ENCODE data around the gene DHRS3. TPM values are rescaled to one million over a fixed set of nuclear protein-coding genes. Genes with fewer than 3 reads are reported as not detected.

The DHRS3 gene
- total and polyA plus RNA-seq, 2 donors = 62.1 to 83.2 TPM

DNA sequence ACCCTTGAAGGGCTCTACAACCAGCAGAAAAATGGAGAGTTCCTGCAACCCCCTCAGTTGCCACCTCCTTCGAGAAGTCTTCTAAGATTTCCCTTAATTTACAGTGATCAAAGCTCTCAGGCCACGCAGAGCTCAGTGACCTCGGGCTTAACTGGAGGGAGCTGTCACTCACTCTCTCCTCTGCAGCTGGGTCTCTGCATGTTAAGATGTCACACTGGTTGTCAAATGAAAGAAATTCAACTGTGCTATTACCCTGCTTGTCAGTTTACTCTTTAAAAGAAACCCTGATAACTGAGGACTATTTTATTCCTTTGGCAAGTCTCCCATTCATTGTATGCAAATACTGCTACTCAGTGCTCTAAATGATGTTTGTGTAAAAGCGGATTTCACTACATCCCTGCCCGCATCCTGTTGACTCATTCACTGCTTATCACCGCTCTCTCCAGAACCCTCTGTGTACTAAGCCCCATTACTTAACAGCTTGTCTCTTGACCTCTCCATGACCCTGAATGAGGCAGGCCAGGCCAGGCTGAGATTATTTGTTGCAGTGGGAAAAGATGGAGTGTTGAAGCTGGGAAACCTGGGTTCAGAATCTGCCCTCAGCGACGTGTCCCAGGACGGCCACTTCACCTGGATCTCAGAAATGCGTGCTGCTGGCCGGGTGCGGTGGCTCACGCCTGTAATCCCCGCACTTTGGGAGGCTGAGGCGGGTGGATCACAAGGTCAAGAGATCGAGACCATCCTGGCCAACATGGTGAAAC lies 13.7 kb downstream of the DHRS3 start:
- 50% methylated on average over 16 of the region's 16 CpGs for WGBS
- H3K4me3 ChIP-seq (ENCODE audit: low read depth, low read length) = no peak overlapping the region
- H3K36me3 ChIP-seq (ENCODE audit: insufficient read depth) = no peaks in the 10 kb centered on the region
- H3K4me1 ChIP-seq (ENCODE audit: insufficient read depth) = no peaks in the 10 kb centered on the region
- DNase-seq (ENCODE audit: extremely low spot score) = no peak
- no peak overlapping the region for H3K27ac ChIP-seq (ENCODE audit: low read depth)

DNA sequence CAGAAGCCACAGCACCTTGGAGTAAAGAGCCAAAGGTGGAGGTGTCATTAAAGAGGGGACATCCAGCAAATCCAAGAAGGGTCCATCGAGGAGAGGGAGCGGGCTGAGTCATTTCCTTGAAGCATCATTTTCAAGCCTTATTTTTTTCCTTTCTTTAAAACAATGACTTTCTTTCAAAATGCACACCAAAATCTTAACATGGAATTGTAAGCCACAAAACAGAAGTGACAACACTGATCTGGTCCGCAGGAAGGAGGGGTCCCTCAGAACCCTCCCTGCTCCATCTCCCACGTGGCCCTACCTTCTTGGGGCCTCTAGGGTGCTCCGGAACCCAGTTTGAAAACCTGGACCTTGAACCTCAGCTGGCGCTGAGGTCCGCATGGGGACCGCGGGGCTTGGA lies 14.8 kb downstream of the DHRS3 start:
- Histone ChIP-seq H3K4me3 (ENCODE audit: low read depth, low read length) (no peak overlapping the region), H3K27ac (ENCODE audit: low read depth) (no peak overlapping the region), H3K36me3 (ENCODE audit: insufficient read depth) (no peaks in the 10 kb centered on the region), H3K4me1 (ENCODE audit: insufficient read depth) (no peaks in the 10 kb centered on the region)
- 75% methylated on average over 9 of the region's 9 CpGs for WGBS
- no peak for DNase-seq (ENCODE audit: extremely low spot score)

DNA sequence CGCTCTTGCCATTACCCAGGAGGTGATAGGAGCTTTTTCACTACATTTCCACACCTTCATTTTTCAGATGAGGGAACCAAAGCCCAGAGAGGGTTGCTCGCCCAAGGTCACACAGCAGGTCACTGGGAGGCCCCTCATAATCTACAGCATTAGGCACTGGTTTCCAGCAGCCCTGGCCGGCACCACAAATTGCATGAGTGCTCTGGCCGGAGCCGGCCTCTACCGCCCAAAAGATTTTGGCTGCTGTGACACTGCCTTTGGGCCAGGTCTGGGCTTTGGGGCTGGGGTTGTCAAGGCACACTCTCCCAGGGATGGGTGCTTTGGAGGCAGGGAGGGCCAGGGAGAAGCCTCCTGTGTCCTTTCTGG lies 15.4 kb downstream of the DHRS3 start:
- Histone ChIP-seq H3K4me1 (ENCODE audit: insufficient read depth) (no peaks in the 10 kb centered on the region), H3K27ac (ENCODE audit: low read depth) (peak overlapping the region; percentile 14), H3K4me3 (ENCODE audit: low read depth, low read length) (no peak overlapping the region), H3K36me3 (ENCODE audit: insufficient read depth) (no peaks in the 10 kb centered on the region)
- DNase-seq (ENCODE audit: extremely low spot score) = no peak
- WGBS = 83% methylated on average over 6 of the region's 6 CpGs

DNA sequence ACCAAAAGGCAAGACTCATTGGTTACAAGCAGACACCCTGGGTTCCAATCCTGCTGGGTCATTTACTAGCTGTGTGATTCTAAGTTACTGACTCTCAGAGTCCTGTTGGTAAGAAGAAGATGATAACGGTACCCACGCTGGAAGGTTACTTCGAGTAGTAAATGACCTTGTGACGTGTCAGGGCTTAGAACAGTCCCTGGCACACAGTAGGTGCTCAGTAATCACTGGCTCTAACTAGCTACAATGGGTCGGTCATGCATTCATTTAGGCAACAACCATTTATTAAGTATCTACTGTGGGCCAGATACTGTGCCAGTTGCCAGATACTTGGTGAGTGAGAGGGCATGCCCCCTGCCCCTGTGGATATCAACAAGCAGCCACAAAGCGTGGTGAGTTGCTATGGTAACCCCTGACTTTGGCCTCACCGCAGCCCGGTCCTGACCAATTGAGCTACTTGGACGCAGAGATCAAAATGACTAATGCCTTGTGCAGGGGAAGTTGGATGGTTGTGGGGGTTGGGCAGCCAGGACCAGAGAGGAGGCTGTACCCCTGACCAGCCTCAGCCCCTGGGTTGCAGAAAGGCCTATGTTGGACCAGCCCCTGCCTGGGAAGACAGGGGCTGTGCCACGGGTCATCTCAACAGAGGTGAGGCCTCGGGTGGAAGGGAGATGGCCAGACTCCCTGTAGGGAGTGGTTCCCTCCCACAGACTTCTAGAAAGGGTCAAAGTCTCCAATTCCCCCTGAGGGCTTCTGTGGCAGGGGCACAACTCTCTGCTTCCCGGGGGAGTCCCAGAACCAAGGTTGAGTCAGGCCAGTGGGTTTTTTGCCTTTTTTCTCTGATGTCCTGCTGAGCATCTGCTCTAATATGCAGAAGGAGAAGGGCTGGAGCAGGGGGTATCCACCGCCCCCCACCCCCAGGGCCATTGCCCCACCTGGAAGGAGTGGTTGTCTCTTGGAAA lies 16.0 kb downstream of the DHRS3 start:
- no peak for DNase-seq (ENCODE audit: extremely low spot score)
- Histone ChIP-seq H3K4me3 (ENCODE audit: low read depth, low read length) (no peak overlapping the region), H3K36me3 (ENCODE audit: insufficient read depth) (no peaks in the 10 kb centered on the region), H3K4me1 (ENCODE audit: insufficient read depth) (no peaks in the 10 kb centered on the region), H3K27ac (ENCODE audit: low read depth) (no peak overlapping the region)
- WGBS = 76% methylated on average over 13 of the region's 13 CpGs

DNA sequence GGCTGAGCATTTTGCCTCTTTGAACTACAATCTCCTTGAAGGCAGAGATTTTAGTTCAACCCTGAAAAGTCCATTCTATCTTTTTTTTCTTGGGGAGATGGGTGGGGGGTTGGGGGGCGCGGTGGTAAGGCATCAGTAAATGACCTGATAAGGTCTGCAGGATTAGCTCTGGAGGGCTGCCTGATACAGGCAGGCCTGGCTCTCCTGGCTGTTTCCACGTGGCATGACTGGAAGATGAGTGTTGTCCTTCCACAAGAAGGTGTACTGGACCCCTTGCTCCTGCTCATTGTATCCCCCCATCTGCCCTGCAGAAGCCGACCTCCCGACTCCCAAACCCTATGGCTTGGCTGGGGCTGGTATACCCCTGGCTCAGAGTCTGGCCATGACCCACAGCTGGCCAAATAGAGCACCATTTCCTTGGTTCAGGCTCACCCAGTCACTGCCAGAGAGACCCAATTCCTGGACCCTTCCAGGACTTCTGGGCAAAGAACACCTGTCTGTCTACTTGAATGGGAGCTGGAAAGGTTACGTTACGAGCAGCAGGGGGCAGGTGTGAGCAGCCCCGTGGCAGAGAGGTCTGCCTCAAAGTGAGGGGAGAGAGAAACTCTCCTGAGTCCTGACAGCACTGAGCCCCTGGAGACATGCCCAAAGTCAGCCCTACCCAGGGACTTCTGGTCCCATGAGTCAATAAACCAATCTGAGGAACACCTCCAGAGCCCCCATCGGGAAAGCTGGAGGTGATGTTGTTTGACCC lies 17.0 kb downstream of the DHRS3 start:
- 74% methylated on average over 9 of the region's 9 CpGs for WGBS
- H3K4me1 ChIP-seq (ENCODE audit: insufficient read depth) = peaks cover 3% of the 10 kb centered on the region
- H3K27ac ChIP-seq (ENCODE audit: low read depth) = no peak overlapping the region

DNA sequence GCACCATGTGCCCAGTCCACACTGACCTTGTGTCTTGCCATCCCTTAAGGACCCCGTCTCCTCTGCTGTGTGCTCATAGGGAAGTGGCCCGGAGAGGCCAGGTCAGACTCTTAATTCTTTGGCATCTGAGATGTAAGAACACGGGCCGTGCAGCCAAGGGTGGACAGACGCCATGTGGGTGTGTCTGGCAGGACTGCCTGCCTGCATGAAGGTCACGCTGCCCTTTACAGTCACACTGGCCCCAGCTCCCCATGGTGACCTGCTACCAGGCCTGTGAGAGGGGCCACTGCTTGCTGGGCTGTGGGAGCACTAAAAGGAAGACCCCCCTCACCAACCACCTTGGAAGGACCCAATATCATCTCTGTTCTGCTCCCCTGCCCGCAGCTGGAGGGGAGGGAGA lies 17.7 kb downstream of the DHRS3 start:
- Histone ChIP-seq H3K4me3 (ENCODE audit: low read depth, low read length) (no peak overlapping the region), H3K4me1 (ENCODE audit: insufficient read depth) (peaks cover 3% of the 10 kb centered on the region), H3K36me3 (ENCODE audit: insufficient read depth) (no peaks in the 10 kb centered on the region), H3K27ac (ENCODE audit: low read depth) (no peak overlapping the region)
- 44% methylated on average over 7 of the region's 7 CpGs for WGBS
- no peak for DNase-seq (ENCODE audit: extremely low spot score)

More for the DNA sequence above, 17.0 kb downstream of the DHRS3 start:
- no peak for DNase-seq (ENCODE audit: extremely low spot score)
- H3K4me3 ChIP-seq (ENCODE audit: low read depth, low read length) = no peak overlapping the region
- no peaks in the 10 kb centered on the region for H3K36me3 ChIP-seq (ENCODE audit: insufficient read depth)

DNA sequence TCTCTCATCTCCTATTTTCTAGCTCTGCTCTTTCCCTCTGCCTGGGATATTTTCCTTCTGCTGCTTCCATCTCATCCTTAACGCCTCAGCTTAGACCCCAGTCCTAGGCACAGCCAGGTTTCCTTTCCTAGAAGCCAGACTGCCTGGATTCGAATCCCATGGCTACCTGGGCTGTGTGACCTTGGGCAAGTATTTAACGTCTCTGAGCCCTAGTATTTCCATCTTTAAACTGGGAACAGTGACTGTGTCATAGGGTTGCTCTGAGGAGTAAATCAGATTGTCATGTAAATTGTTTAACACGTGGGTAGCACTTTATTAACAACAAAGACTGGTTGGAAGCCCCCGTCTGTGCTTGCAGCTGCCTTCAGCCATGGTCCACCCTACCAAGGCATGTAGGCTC lies 18.4 kb downstream of the DHRS3 start:
- DNase-seq (ENCODE audit: extremely low spot score) = no peak
- H3K4me1 ChIP-seq (ENCODE audit: insufficient read depth) = peaks cover 3% of the 10 kb centered on the region
- H3K4me3 ChIP-seq (ENCODE audit: low read depth, low read length) = no peak overlapping the region
- no peaks in the 10 kb centered on the region for H3K36me3 ChIP-seq (ENCODE audit: insufficient read depth)
- H3K27ac ChIP-seq (ENCODE audit: low read depth) = no peak overlapping the region
- WGBS = 84% methylated on average over 5 of the region's 5 CpGs

DNA sequence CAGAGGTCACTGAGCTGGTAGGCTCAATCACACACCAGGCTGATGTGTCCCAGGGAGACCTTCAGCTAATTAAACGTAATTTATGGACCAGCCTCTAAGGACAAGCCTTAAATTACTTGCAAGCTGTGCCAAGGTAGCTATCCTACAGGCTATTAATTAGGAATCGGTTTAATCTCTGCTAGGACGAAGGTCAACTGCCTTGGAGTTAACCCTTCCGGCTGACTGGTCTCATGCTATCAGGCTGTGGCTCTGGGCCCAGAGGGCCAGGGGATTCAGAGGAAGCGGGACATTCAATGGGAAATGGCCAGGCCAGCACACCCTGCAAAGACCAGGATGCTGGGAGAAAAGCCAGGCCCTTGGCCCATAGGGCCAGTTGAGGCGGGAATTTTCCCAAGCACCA lies 19.0 kb downstream of the DHRS3 start:
- H3K27ac ChIP-seq (ENCODE audit: low read depth) = no peak overlapping the region
- WGBS = 70% methylated on average over 6 of the region's 6 CpGs

DNA sequence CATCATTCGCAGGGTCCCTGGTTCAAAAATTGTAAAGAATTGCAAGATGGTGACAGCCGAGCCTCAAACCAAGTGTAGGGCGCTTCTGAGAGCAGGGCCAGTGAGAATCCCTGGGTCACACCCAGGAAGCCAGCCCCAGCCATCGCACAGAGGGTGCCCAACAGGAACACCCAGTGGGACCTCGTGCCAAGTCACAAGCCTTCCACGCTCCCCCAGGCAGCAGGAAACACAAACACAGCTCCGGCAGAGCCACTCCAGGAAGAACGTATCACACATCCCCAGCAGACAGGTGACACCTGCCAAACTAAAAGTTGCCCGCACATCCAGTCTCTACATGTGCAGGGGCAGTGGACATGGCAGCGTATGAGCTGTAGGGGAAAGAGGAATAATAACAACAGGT lies 20.2 kb downstream of the DHRS3 start:
- WGBS = 73% methylated on average over 10 of the region's 10 CpGs
- H3K4me1 ChIP-seq (ENCODE audit: insufficient read depth) = peaks cover 3% of the 10 kb centered on the region
- no peak for DNase-seq (ENCODE audit: extremely low spot score)
- no peak overlapping the region for H3K4me3 ChIP-seq (ENCODE audit: low read depth, low read length)
- H3K36me3 ChIP-seq (ENCODE audit: insufficient read depth) = no peaks in the 10 kb centered on the region
- H3K27ac ChIP-seq (ENCODE audit: low read depth) = peak overlapping the region; percentile 51

More for the DNA sequence above, 19.0 kb downstream of the DHRS3 start:
- H3K36me3 ChIP-seq (ENCODE audit: insufficient read depth) = no peaks in the 10 kb centered on the region
- peaks cover 3% of the 10 kb centered on the region for H3K4me1 ChIP-seq (ENCODE audit: insufficient read depth)
- no peak overlapping the region for H3K4me3 ChIP-seq (ENCODE audit: low read depth, low read length)
- DNase-seq (ENCODE audit: extremely low spot score) = no peak

DNA sequence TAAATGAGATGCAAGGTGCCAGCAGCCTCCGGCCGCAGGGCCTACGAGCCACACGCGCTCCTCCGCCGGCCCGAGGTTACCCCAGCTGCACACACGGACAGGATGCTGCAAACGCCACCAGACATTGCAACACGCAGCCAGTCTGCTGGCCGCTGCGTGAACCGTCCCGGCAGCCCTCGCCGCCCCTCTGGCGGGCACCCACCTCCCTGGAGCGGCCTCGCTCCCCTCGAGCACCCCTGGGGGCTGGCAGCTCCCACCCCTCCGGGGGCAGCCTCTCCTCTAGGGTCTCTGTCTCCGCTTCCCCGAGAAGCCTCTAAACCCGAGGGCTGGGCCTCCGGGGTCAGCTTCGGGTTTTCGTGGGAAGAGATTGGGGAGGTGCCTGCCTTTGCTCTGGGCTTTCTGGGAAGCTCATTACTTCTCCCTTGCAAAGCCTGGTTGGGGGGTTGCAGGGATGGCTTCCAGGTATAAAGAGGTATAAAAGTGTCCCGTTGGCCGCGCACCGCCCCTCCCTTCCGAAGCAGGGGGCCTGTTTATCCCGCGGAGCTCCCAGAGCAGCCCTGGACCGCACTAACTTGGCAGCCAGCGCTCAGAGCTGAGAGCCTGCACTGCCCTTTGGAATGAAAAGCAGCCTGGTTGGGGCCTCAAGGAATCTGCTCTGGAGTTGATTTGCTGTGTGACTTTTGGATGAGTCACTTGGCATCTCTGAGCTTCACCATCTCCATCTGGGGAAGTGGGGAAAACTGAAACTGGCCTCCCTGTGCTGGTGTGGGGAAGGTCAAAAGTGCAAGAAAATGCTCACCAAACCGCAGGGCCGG lies 21.8 kb downstream of the DHRS3 start:
- 6% methylated on average over 39 of the region's 39 CpGs for WGBS
- Histone ChIP-seq H3K4me1 (ENCODE audit: insufficient read depth) (peaks cover 3% of the 10 kb centered on the region), H3K36me3 (ENCODE audit: insufficient read depth) (no peaks in the 10 kb centered on the region), H3K27ac (ENCODE audit: low read depth) (peak overlapping the region; percentile 93), H3K4me3 (ENCODE audit: low read depth, low read length) (peak overlapping the region; percentile 10)
- DNase-seq (ENCODE audit: extremely low spot score) = no peak

DNA sequence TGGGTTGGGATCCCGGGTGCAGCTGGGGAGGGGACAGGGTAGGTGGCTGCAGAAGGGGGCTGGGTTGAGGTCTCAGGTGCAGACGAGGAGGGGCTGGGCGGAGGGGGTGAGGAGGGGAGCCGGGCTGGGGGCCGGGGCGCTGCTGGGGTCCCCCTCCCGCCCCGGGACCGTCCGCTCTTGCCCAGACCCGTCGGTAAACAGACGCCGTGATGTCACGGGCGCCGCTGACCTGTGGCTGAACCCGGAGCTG lies 22.3 kb downstream of the DHRS3 start:
- WGBS = 3% methylated on average over 18 of the region's 18 CpGs
- H3K36me3 ChIP-seq (ENCODE audit: insufficient read depth) = no peaks in the 10 kb centered on the region
- H3K4me1 ChIP-seq (ENCODE audit: insufficient read depth) = peaks cover 3% of the 10 kb centered on the region
- no peak for DNase-seq (ENCODE audit: extremely low spot score)
- peak overlapping the region; percentile 89 for H3K27ac ChIP-seq (ENCODE audit: low read depth)
- peak overlapping the region; percentile 10 for H3K4me3 ChIP-seq (ENCODE audit: low read depth, low read length)

DNA sequence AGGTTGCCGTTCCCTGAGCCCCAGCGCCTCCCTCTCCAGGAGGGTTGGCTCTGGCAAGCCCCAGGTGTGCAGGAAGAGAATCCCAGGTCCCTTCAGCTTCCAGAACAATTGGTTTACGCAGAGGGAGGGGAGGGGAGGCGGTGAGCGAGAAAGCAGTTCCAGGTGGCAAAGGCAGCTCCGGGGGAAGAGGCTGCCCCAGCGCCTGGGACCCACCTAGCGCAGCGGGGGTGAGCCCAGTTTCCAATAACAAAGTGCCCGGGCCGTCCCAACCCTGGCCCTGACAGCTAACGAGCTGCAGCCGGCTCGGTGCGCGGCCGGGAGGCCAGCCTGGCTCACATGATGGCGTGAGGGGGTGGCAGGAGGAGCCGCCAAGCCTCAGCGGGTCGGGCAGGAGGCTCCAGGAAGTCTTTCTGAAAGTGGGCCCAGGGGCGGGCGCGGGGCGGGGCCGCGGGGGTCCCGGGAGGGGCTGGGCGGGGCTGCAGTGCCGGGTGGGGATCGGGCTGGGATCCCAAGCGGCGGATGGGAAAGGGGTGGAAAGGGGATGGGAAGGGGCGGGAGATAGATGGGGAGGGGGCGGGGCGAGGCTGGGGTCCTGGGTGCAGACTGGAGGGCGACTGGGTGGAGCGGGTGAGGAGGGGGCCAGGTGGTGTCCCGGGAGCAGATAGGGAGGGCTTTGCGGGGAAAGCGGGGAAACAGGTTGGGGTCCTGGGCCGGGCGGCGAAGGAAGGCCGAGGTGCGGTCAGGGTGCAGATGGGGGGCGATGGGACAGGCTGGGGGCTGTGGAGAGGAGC lies 22.8 kb downstream of the DHRS3 start:
- Histone ChIP-seq H3K36me3 (ENCODE audit: insufficient read depth) (no peaks in the 10 kb centered on the region), H3K4me3 (ENCODE audit: low read depth, low read length) (peak overlapping the region; percentile 14), H3K4me1 (ENCODE audit: insufficient read depth) (peaks cover 3% of the 10 kb centered on the region), H3K27ac (ENCODE audit: low read depth) (peak overlapping the region; percentile 89)
- peak; percentile 48 for DNase-seq (ENCODE audit: extremely low spot score)
- 11% methylated on average over 47 of the region's 47 CpGs for WGBS
